Fibroblast of peridontal ligament (primary cell): Measurements from ENCODE around the gene ELMO1.
"Not testable (repeated sequence)": the region's sequence is repeated elsewhere in the genome, so short reads cannot be mapped to it uniquely, and the experiment has no call there.

Experiments used
- DNase-seq: peaks from one replicate; pipeline ENCODE4 v3.0.0-alpha.2; 2010; ENCODE audit errors: extremely low read depth

The ELMO1 gene

DNA sequence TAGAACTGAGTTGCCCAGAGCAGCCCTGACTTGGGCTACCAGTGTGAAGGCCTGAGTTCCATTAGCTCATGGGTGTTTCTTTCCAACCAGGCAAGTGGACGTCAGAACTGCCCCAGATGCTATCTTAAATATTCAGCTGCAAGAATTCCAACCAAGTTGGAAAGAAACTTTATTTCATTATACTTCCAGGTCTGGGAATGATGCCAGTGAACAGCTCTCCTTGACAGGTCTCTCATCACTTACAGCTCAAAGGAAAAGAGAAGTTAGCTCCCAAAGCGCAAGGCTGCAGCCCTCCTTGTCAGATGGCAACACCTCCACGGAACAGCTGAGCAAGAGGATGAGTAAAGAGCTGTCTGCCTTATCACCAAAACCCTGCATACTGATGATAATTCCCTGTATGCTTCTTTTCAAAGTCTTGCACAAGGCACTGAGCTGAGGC lies 468.8 kb downstream of the ELMO1 start:
- DNase-seq = no peak

- no peak for DNase-seq
These were observed 470.2 kb downstream of the ELMO1 start for GRCh38 chr7:36978461-36978860.

- DNase-seq = no peak
These were observed 470.8 kb downstream of the ELMO1 start for GRCh38 chr7:36977878-36978277.

- not testable (repeated sequence) for DNase-seq
These were observed 475.1 kb downstream of the ELMO1 start for GRCh38 chr7:36973534-36973933.

DNA sequence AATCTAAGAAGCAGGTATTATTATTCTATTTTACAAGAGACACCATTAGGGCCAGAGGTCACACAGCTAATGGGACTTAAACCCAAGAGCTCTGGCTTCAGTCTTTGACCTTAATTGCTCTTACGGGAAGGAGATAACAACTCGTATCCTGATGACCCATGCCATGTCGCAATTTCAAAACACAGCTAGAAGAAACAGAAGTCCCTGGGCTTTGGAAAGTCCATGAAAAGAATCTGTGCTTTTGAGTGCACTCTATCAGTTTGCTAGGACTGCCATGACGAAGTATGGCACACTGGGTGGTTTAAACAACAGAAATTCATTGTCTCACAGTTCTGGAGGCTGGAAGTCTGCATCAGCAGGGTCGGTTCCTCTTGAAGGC lies 476.5 kb downstream of the ELMO1 start:
- no peak for DNase-seq

DNA sequence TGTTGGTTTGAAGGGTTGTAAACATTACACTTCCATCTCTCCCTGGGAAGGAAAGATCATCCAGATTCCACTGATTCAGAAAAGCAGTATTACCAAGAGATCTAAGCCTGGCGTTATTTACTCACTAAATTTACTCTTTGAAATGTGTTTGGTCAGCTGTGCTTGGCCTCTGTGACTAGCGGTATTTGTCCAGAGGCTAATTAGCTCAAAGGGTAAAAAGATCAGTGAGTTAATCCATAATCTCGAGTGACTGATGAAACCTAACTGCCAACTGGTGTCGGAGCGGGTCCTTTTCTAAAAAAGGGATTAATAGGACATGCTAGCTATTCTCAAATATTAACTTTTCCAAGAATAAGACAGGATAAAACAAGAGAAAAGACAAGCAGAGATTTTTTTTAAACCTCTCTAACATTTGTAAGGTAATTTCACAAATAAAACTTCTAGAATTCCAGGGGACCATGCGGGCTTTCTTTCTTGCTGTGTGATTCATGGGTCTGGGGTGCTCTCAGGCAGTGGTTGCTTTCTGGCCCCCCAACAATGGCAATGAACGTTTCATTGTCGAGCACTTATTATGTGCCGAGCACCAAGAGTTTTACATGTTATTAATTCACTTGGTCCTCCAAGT lies 477.0 kb downstream of the ELMO1 start:
- DNase-seq = no peak

- DNase-seq = no peak
These were observed 477.8 kb downstream of the ELMO1 start for GRCh38 chr7:36970551-36971514.

DNA sequence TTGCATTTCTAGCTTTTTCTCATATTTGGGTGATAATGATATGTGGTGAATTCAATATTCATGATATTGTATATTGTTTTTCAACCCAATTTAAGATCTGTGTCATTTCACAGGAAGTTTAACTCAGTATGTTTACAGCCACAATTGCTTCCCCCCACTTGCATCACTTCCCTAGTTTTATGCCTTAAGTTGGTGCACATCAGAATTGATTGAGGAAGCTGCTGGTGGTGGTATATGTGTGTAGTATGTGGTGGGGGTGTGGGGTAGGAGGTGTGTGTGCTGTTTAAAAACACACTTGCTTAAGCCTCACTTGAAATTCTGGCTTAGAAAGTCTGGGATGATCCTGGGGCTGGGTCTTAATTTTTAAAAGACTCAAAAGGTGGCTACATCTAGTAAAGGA lies 479.3 kb downstream of the ELMO1 start:
- no peak for DNase-seq

GRCh38 chr7:36967387-36967786 lies 481.3 kb downstream of the ELMO1 start:
- DNase-seq = peak; percentile 77

DNA sequence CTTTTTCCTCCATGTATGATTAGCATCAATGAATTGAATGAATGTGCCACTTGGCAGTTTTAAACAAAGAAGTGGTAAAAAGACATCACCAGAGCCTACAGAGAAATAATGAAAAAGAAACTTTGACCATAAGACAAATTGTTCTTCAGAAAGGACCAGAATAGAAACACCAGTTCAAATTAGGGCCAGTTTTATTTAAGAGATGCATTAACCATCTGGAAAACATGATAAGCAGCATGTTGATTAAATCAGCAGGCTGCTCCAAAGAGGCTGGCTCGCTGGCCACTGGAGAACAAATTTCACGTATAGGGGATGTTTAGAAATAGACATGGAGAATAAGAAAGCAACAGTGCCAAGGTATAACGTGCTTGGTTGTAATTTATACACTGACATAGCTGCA lies 482.0 kb downstream of the ELMO1 start:
- DNase-seq = no peak

- DNase-seq = no peak
These were observed 482.6 kb downstream of the ELMO1 start for GRCh38 chr7:36966039-36966438.

GRCh38 chr7:36965625-36966024 lies 483.0 kb downstream of the ELMO1 start:
- no peak for DNase-seq

GRCh38 chr7:36964297-36964696 lies 484.4 kb downstream of the ELMO1 start:
- DNase-seq = no peak

- no peak for DNase-seq
These were observed 486.3 kb downstream of the ELMO1 start for GRCh38 chr7:36962367-36962766.

GRCh38 chr7:36961693-36962092 lies 487.0 kb downstream of the ELMO1 start:
- DNase-seq = no peak

GRCh38 chr7:36961097-36961496 lies 487.6 kb downstream of the ELMO1 start:
- no peak for DNase-seq

GRCh38 chr7:36960105-36960504 lies 488.6 kb downstream of the ELMO1 start:
- no peak for DNase-seq

DNA sequence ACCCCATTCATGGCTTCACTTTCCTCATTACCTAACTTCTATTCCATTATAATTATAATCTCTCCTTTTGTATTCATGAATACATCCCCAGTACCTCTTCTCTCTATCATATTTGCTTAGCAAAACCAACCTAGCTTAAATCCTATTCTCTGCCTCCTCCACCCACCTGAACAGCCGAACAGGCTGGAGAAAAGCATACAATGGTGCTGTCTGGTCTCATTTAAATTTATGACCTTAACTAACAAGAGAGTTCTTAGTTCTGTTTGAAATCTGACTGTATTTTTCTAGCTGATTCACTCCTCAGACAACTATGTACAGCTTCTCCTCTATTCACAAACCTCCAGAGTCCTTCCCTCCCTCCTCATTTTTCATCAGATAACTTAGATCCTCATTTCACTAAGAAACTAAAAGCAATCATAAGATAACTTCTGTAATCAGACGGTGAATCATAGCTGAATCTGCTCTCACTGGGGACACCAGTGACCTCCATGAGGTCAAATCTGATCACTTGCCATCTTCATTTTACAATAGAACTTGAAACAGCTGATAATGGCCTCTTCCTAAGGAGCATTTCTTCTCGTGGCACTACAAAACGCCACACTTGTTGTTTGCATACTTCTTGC lies 490.4 kb downstream of the ELMO1 start:
- DNase-seq = no peak

GRCh38 chr7:36957620-36958019 lies 491.0 kb downstream of the ELMO1 start:
- DNase-seq = no peak

GRCh38 chr7:36956814-36957213 lies 491.9 kb downstream of the ELMO1 start:
- DNase-seq = no peak

GRCh38 chr7:36955456-36956129 lies 493.1 kb downstream of the ELMO1 start:
- DNase-seq = no peak

GRCh38 chr7:36951257-36951697 lies 497.4 kb downstream of the ELMO1 start:
- DNase-seq = no peak
